Activated CD8-positive, alpha-beta memory T cell treated with anti-CD3 and anti-CD28 coated beads, Interleukin-2, amount 50 U/mL, for 48 hours (primary cell): ENCODE results near the gene ZNF99.
"Not testable (repeated sequence)": the region's sequence is repeated elsewhere in the genome, so short reads cannot be mapped to it uniquely, and the experiment has no call there.

ENCODE experiments used
- DNase-seq: peaks from one replicate; pipeline ENCODE4 v3.0.0-alpha.2; 2020

Gene ZNF99

GRCh38 chr19:22783651-22784410 is at the start of gene ZNF99:
TSS of gene ZNF99 (minus strand) at chr19:22784151. CDS start at chr19:22784016, 135 bp downstream.
- no peak for DNase-seq

DNA sequence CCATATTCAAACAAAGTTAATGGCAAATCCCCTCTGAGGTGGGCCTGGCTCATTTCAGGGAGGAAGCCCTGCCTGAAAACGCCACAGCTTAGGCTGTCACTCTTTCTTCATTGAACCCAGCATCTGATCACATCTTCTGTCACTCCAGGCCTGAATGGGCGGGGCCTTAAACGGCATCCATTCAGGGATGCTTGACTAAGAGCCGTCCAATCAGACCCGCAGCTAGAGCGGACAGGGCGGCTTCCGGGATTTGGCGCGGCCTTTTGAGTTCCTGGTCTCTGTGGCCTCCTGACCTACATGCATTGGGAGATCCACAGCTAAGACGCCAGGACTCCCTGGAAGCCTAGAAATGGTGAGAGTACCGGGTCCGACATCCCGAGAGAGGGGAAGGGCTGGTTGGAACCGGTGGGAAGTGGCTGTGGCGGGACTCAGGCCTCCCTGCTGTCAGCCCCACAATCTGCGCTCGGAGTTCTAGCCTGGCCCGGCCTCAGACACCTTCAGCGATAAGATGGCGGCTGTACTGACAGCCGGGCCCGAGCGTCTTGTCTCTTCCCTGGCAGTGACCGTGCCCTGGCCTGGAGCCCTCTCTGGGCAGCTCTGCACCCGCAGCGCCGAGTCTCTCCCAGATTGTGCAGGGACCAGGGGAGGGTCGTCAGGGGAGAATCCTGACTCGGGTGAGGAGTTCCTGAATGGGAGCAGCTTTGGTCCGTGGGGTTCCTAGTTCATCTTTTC is 48.2 kb upstream of the ZNF99 start, which contains the start of gene ZNF723:
TSS of gene ZNF723 (plus strand) at position 261 of the 732 bp plus-strand sequence. CDS start at position 350, 89 bp downstream.
- DNase-seq: no peak

GRCh38 chr19:22831211-22831610 is 47.3 kb upstream of the ZNF99 start:
- no peak for DNase-seq

DNA sequence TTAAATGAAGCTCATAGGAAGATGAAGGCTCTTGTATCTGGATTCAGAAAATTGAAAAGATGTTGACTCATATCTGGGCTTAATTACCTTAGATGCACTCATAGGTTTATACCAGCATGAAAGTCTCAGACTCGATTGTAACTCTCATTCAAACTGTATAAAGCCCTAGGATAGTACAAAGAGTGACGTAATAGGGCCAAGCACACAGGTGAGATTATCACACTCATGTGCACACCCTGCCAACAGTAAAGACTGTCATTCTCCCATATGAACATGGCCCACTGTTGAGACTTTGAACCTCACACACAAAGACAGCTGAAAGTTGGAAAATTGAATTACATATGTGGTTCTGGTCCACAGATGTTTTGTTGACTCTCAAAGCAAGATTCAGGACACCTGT is 30.2 kb upstream of the ZNF99 start:
- DNase-seq: no peak

DNA sequence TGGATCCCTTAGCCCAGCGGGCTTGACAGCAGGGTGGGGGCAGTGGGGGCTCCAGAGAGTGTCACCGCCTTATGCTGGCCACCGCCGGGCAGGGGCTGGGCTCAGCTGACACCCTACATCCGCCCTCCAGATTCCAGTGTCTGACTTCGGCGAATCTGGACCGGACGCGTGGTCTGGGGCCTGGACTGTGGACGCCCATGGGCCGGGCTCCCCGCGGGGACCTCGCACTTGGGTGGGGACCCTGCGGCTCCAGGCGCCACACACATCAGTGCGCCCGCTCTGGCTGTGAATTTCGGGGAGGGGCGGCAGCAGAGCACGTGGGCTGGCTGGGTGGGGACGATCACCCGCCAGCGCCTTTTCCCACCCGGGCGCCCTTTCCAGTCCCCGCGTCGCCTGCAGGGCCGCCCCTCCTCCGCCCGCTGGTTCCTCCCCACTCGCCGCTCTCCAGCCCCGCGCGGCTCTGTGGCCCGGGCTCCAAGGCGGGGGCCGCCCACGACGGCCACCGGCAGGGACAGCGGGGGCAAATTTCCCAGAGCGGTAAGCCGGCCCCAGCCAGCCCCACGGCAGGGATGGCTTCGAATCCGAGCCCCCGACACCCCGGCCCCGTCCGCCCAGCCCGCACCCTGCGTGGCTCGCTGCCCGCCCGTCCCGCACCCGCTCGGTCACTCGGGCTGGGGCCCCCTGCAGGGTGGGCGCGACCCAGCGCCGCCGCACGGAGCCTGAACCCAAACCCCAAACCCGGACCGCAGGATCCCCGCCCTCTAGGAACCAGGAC is 23.3 kb upstream of the ZNF99 start:
- no peak for DNase-seq

DNA sequence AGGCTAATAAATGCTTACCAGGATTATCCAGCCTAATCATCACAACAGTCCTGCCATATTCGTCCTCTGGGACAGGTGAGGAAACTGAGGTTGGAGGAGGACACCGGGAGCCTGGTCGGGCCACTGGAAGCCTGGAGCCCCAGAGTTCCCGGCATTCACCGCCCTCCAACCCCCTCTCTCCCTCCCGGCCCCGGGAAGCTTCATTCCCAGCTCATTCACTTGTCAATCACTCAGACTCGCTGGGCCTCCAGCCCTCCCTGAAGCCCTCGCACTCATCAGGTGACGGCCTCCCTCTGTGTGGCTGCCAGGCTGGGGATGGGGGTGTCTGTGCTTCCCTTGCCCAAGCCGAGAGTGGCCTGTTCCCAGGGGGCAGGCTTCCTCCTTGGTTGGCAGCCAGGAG is 22.5 kb upstream of the ZNF99 start:
- no peak for DNase-seq

DNA sequence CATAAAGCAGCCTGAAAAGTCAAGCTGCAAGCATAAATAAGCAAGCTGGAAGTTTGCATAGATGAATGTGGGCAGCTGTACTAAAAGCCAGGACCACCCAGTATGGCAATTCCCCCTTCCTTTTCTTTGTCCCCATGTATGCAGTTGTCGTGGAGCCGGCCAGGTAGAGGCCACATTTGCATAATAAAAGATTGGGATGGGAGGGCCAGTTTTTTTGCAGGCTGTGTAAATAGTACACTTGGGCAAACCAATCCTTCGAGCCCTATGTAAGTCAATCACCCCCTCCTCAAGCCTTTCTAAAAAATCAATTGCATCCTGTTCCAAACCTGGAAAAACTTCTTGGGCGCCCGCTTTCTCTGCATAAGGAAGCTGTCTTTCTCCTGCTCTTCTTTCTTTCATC is 13.1 kb upstream of the ZNF99 start:
- DNase-seq: no peak

- not testable (repeated sequence) for DNase-seq
Observed at GRCh38 chr19:22792863-22793262, 8.9 kb upstream of the ZNF99 start.

GRCh38 chr19:22735911-22736645 is 47.9 kb downstream of the ZNF99 start:
- no peak for DNase-seq

DNA sequence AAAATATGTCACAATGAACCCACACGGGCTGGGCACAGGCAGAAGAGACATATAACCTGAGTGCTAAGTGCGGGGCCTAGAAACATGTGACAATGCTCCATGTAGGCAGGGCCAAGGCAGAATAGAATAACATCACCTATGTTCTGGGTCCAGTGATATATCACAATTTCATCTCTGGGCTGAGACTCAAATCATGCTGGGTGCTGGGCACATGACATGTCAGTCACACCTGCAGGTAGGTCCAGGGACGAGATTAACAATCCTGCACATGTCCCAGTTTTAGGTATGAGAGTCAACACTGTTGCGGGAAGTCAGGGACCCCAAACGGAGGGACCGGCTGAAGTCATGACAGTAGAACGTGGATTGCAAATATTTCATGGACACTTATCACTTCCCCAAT is 50.3 kb downstream of the ZNF99 start:
- no peak for DNase-seq

- not testable (repeated sequence) for DNase-seq
Observed at GRCh38 chr19:22728214-22728613, 55.7 kb downstream of the ZNF99 start.

- DNase-seq: not testable (repeated sequence)
Observed at GRCh38 chr19:22721533-22721932, 62.4 kb downstream of the ZNF99 start.

GRCh38 chr19:22708983-22709382 is 75.0 kb downstream of the ZNF99 start:
- DNase-seq: no peak

- DNase-seq: not testable (repeated sequence)
Observed at GRCh38 chr19:22703096-22703495, 80.9 kb downstream of the ZNF99 start.

GRCh38 chr19:22702661-22703060 is 81.3 kb downstream of the ZNF99 start:
- not testable (repeated sequence) for DNase-seq
